Ectodermal cell (in vitro differentiated cells): Measurements from ENCODE around the gene DISC1.

Experiments
- H3K27ac ChIP-seq: 2 replicates; pipeline ENCODE4 v1.7.0; 2013; ENCODE audit warnings: mild to moderate bottlenecking, low read depth, low read length; ENCODE audit not compliant: insufficient read depth, poor library complexity, severe bottlenecking
- H3K27me3 ChIP-seq: 2 replicates; pipeline ENCODE4 v1.7.0; 2013; ENCODE audit warnings: mild to moderate bottlenecking, low read length; ENCODE audit not compliant: insufficient read depth, control insufficient read depth, poor library complexity, severe bottlenecking
- H3K36me3 ChIP-seq: one replicate; pipeline ENCODE4 v1.7.0; 2013; ENCODE audit warnings: low read length; ENCODE audit not compliant: control insufficient read depth, insufficient read depth
- H3K4me1 ChIP-seq: one replicate; pipeline ENCODE4 v1.7.0; 2013; ENCODE audit warnings: low read length; ENCODE audit not compliant: control insufficient read depth, insufficient read depth
- H3K4me3 ChIP-seq: 2 replicates; pipeline ENCODE4 v1.7.0; 2013; ENCODE audit warnings: low read depth, low read length, control low read depth; ENCODE audit not compliant: insufficient read depth
- H3K9me3 ChIP-seq: 2 replicates; pipeline ENCODE4 v1.7.0; 2013; ENCODE audit warnings: mild to moderate bottlenecking, low read length, moderate library complexity; ENCODE audit not compliant: control insufficient read depth
- WGBS, 2 experiments: methylation state at CpG; one replicate each; pipeline ENCODE4 v1.1.7; 2013; ENCODE audit warnings: missing lambda C conversion rate in 2 of 2; 5-methylcytosine and 5-hydroxymethylcytosine counted together

Gene DISC1

GRCh38 chr1:231714440-231714839 is 87.8 kb downstream of the DISC1 start:
- no peak overlapping the region for H3K4me3 ChIP-seq
- no peaks in the 10 kb centered on the region for H3K9me3 ChIP-seq
- no peaks in the 10 kb centered on the region for H3K36me3 ChIP-seq
- no peaks in the 10 kb centered on the region for H3K27me3 ChIP-seq
- H3K4me1 ChIP-seq: no peaks in the 10 kb centered on the region
- H3K27ac ChIP-seq: no peak overlapping the region

- no peaks in the 10 kb centered on the region for H3K4me1 ChIP-seq
- no peaks in the 10 kb centered on the region for H3K9me3 ChIP-seq
- H3K36me3 ChIP-seq: no peaks in the 10 kb centered on the region
- no peaks in the 10 kb centered on the region for H3K27me3 ChIP-seq
- H3K27ac ChIP-seq: no peak overlapping the region
- H3K4me3 ChIP-seq: no peak overlapping the region
- 86 to 87% methylated on average over 7 to 8 of the region's 8 CpGs for WGBS, 2 experiments
These were observed 89.5 kb downstream of the DISC1 start for GRCh38 chr1:231715816-231716722.

DNA sequence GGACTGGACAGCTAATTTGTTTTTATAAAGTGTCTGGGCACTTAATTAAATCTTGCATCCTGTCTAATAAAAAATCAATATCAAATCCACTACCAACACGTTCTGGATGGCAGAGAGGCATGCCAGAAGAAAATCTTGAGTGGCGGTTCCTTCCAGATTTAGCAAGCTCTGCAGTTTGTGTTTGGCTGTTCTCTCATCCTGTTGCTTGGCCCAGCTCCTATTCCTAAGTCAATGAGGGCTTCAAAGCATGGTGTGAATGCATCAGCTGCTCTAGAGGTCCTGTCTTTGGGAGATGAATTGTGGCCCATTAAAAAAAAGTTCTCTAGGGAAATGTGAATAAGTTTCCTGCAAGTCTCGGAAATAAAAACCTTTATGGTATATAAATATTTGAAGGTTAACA is 90.3 kb downstream of the DISC1 start:
- Histone ChIP-seq H3K4me1 (no peaks in the 10 kb centered on the region), H3K27ac (no peak overlapping the region), H3K36me3 (no peaks in the 10 kb centered on the region), H3K27me3 (no peaks in the 10 kb centered on the region), H3K9me3 (no peaks in the 10 kb centered on the region), H3K4me3 (no peak overlapping the region)
- 92 to 93% methylated on average over 3 of the region's 3 CpGs for WGBS, 2 experiments

DNA sequence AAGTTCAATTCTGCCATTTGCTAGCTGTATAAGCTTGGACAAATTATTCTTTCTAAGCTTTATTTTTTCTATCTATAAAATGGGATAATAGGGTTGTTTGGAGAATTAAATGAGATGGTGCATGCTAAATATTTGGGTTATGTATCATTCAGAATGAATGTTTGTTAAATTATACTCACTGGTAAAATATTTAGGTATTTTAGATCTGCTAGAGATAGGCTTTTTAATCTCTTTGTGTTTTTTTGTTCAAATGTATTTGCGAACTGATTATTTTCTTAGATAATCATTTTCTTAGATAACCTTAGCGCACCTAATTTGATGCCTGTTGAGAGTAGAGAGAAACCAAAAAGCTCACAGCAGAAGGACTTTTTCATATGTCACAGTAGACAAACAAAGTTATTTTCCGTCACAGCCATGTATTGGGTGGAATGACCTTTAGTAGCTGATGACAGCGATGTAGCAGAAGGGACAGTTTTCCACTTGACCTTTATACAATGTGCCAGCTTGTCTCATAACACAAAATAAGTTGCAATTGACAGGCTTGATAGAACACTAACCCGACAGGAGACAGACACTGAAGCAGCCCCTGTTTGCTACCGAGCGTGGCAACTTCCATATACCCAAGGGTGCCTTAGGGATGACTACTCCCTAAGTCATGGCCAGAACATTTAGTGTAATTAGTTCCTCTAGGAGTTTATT is 93.0 kb downstream of the DISC1 start:
- no peak overlapping the region for H3K4me3 ChIP-seq
- H3K4me1 ChIP-seq: no peaks in the 10 kb centered on the region
- H3K9me3 ChIP-seq: no peaks in the 10 kb centered on the region
- H3K27ac ChIP-seq: no peak overlapping the region
- 91 to 94% methylated on average over 7 of the region's 7 CpGs for WGBS, 2 experiments
- no peaks in the 10 kb centered on the region for H3K36me3 ChIP-seq
- no peaks in the 10 kb centered on the region for H3K27me3 ChIP-seq

- Histone ChIP-seq H3K9me3 (no peaks in the 10 kb centered on the region), H3K27ac (no peak overlapping the region), H3K4me3 (no peak overlapping the region), H3K27me3 (no peaks in the 10 kb centered on the region), H3K4me1 (no peaks in the 10 kb centered on the region), H3K36me3 (no peaks in the 10 kb centered on the region)
- 91 to 97% methylated on average over 5 of the region's 5 CpGs for WGBS, 2 experiments
These were observed 94.2 kb downstream of the DISC1 start for GRCh38 chr1:231720652-231721325.

DNA sequence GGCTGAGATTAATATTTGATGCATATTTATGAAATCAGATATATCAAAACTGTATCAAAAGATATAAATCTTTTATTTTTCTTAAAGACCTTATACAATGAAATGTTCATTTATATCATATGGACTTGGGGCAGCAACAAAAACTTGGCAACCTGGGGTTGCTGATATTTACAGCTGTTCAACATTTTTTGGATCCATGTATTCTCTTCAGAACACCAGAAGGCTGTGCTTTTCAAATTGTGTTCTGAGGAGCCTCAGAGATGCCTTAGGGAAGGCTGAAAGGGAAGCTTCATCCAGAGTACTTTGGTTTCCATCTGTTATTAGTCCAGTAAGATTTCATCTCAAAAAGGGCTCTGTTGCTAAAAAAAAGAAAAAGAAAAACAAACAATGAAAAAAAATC is 94.8 kb downstream of the DISC1 start:
- Histone ChIP-seq H3K27me3 (no peaks in the 10 kb centered on the region), H3K27ac (no peak overlapping the region)

DNA sequence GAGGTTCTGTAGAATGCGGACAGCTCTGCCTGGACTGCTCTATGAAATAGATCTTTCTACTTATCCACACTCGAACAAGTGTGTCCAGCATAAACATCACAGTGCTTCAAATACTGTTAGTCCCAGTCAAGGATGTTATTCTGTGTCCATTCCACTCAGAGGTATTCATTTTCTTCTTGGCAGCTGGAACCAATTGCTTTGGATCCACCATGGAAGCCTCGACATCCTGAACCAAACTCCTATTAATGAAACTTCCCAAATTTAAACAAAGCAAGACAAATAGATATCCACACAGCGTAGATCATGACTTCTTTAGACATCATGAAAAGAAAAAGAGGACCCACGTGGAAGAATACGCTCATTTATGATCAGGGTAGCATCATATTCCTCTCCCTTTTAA is 95.8 kb downstream of the DISC1 start:
- no peaks in the 10 kb centered on the region for H3K27me3 ChIP-seq
- no peaks in the 10 kb centered on the region for H3K4me1 ChIP-seq
- no peaks in the 10 kb centered on the region for H3K36me3 ChIP-seq
- 94 to 96% methylated on average over 6 of the region's 6 CpGs for WGBS, 2 experiments
- no peak overlapping the region for H3K4me3 ChIP-seq
- no peaks in the 10 kb centered on the region for H3K9me3 ChIP-seq
- H3K27ac ChIP-seq: no peak overlapping the region

More for the DNA sequence above, 94.8 kb downstream of the DISC1 start:
- no peaks in the 10 kb centered on the region for H3K36me3 ChIP-seq
- H3K4me3 ChIP-seq: no peak overlapping the region
- no peaks in the 10 kb centered on the region for H3K9me3 ChIP-seq
- H3K4me1 ChIP-seq: no peaks in the 10 kb centered on the region

DNA sequence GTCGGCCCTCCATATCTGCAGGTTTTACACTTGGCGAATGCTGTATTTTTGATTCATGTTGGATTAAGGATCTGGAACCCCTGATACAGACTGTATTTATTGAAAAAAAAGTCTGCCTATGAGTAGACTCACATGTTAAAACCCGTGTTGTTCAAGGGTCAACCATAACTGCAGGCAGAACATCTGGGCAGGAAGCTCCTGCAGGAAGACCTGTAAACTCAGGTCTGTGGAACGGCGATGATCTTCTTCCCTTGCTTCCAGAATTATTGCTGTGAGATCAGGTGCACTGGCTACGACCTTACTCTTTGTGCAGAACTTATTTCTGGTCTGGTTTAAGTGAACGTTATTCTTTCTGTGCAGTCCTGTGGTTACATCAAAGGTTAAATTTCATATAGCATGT is 96.6 kb downstream of the DISC1 start:
- WGBS, 2 experiments: 95 to 96% methylated on average over 7 of the region's 7 CpGs
- Histone ChIP-seq H3K9me3 (no peaks in the 10 kb centered on the region), H3K36me3 (no peaks in the 10 kb centered on the region), H3K4me1 (no peaks in the 10 kb centered on the region), H3K27ac (no peak overlapping the region), H3K4me3 (no peak overlapping the region), H3K27me3 (no peaks in the 10 kb centered on the region)

DNA sequence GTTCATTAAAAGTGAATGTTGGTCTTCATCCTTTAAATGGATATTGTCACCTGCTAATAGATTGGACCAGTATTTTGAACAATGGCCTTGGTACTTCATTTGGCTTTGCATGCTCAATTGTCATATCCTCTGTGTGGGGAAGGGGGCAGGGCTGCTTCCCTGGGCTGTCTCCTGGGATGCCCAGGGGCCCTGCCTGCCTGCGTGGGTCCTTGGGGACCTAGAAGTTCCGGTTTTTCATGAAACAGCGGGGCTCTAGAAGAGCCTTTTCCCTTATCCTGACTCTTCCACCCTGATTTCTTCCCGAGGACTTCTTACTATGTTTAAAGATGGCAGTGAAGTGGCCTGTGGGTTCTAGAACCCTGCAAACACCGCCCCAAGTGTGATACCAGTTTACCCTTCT is 97.5 kb downstream of the DISC1 start:
- no peak overlapping the region for H3K4me3 ChIP-seq
- H3K4me1 ChIP-seq: no peaks in the 10 kb centered on the region
- H3K27me3 ChIP-seq: no peaks in the 10 kb centered on the region
- WGBS, 2 experiments: 92% methylated on average over 5 of the region's 5 CpGs
- no peaks in the 10 kb centered on the region for H3K9me3 ChIP-seq
- H3K36me3 ChIP-seq: no peaks in the 10 kb centered on the region
- no peak overlapping the region for H3K27ac ChIP-seq
